Measurements from ENCODE around the gene CBFB.

- TF ChIP-seq CTCF (IDR thresholded peaks at IDR 0.05) (no peak), POLR2AphosphoS5 (IDR thresholded peaks at IDR 0.05) (no peak), POLR2A (IDR thresholded peaks at IDR 0.05) (no peak), EP300 (IDR thresholded peaks at IDR 0.05) (no peak)
Observed at GRCh38 chr16:67101311-67102082, 72.5 kb downstream of the CBFB start.
